GM19238 (cell line): ENCODE results near the gene BEGAIN.

Experiments
- DNase-seq: peaks from one replicate; pipeline ENCODE4 v3.0.0; 2011; ENCODE audit warnings: low spot score; ENCODE audit not compliant: insufficient read length

Gene BEGAIN

GRCh38 chr14:100568164-100568997 is 18.8 kb downstream of the BEGAIN start:
- no peak for DNase-seq

- DNase-seq, result no peak
Measured at GRCh38 chr14:100567877-100568163, 19.4 kb downstream of the BEGAIN start.

GRCh38 chr14:100567009-100567876 is 20.0 kb downstream of the BEGAIN start:
- DNase-seq, result no peak

GRCh38 chr14:100566586-100566985 is 20.6 kb downstream of the BEGAIN start:
- DNase-seq, result no peak

GRCh38 chr14:100566119-100566518 is 21.1 kb downstream of the BEGAIN start:
- DNase-seq, result no peak

- no peak for DNase-seq
Measured at GRCh38 chr14:100565650-100566049, 21.6 kb downstream of the BEGAIN start.

GRCh38 chr14:100564512-100564911 is 22.7 kb downstream of the BEGAIN start:
- DNase-seq, result no peak

- DNase-seq, result no peak
Measured at GRCh38 chr14:100562751-100563150, 24.5 kb downstream of the BEGAIN start.

GRCh38 chr14:100561005-100561404 is 26.2 kb downstream of the BEGAIN start:
- no peak for DNase-seq

GRCh38 chr14:100560471-100560870 is 26.7 kb downstream of the BEGAIN start:
- no peak for DNase-seq

GRCh38 chr14:100559455-100559854 is 27.8 kb downstream of the BEGAIN start:
- no peak for DNase-seq

- DNase-seq, result no peak
Measured at GRCh38 chr14:100558966-100559365, 28.3 kb downstream of the BEGAIN start.

GRCh38 chr14:100558226-100558625 is 29.0 kb downstream of the BEGAIN start:
- no peak for DNase-seq

- no peak for DNase-seq
Measured at GRCh38 chr14:100557658-100558057, 29.6 kb downstream of the BEGAIN start.

- no peak for DNase-seq
Measured at GRCh38 chr14:100556936-100557505, 30.2 kb downstream of the BEGAIN start.

GRCh38 chr14:100556140-100556475 is 31.1 kb downstream of the BEGAIN start:
- no peak for DNase-seq

- no peak for DNase-seq
Measured at GRCh38 chr14:100555436-100556139, 31.6 kb downstream of the BEGAIN start.

GRCh38 chr14:100554696-100555320 is 32.4 kb downstream of the BEGAIN start:
- DNase-seq, result no peak

- no peak for DNase-seq
Measured at GRCh38 chr14:100554082-100554677, 33.0 kb downstream of the BEGAIN start.

- DNase-seq, result no peak
Measured at GRCh38 chr14:100553471-100553870, 33.7 kb downstream of the BEGAIN start.
